ENCODE measurements around the gene GP1BA.

- no peak for TF ChIP-seq ASH2L (IDR thresholded peaks at IDR 0.05; ENCODE audit: low read length)
- no peak for TF ChIP-seq CTCF (IDR thresholded peaks at IDR 0.05; ENCODE audit: control extremely low read depth in 1 of 3, insufficient read depth in 1 of 3, low read depth in 1 of 3, low read length in 3 of 3)
Measured at GRCh38 chr17:4982305-4982704, 50.2 kb downstream of the GP1BA start.
